Measurements from ENCODE around the gene FCN1.

FCN1 gene

DNA sequence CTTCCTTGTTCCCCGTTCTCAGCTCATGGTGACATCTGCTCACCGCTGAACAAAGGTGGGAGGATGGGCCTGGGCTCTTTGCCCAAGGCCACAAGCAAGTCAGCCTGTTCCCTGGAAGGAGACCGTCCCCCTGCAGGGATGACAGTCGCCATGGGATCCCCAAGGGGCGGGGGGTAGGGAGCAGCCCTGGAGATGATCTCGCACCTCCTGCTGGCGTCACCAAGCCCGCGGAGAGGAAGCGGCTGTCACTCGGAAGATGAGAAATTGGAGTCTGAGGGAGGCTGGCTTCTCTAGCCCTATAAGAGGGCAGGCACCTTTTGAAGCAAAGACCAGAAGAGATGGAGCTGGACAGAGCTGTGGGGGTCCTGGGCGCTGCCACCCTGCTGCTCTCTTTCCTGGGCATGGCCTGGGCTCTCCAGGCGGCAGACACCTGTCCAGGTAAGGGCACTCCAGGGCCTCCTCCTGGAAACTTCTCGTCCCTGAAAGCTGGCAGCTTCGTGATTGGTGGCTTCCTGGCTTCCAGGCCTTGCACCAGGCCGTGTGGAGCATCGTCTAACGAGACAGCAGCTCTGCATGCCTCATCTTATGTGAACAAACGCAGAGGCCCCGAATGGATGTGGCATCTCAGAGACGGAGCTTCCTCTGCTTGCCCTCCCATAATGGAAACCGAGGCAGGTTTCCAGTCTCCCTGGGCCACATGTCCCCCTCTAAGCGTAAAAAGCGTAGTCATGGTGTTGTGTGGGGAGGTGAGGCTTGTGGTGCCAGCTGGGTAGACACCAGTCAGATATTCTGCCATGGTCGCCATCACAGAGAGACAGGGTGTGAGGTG, 37.0 kb downstream of the FCN1 start, which contains the start of gene FCN2:
Gene FCN2 (plus strand): TSS at position 327 of the 829 bp plus-strand sequence. CDS start 12 bp downstream, at position 339.
- Histone ChIP-seq H3K9me3 (ENCODE audit: control insufficient read depth, low read length) (no peaks in the 10 kb centered on the region), H3K79me2 (no peaks in the 10 kb centered on the region), H2AFZ (no peak within 1 kb of the TSS), H3K9ac (no peak within 1 kb of the TSS), H3K27me3 (ENCODE audit: control insufficient read depth, insufficient read depth, low read length) (no peaks in the 10 kb centered on the region), H3K27ac (no peak within 1 kb of the TSS), H3K4me2 (ENCODE audit: low read length) (no peak within 1 kb of the TSS), H3K36me3 (ENCODE audit: control insufficient read depth, insufficient read depth, low read length) (no peaks in the 10 kb centered on the region), H3K4me3 (ENCODE audit: low read depth, low read length) (no peak within 1 kb of the TSS), H3K4me1 (no peaks in the 10 kb centered on the region)
- TF ChIP-seq, protein P1, sequence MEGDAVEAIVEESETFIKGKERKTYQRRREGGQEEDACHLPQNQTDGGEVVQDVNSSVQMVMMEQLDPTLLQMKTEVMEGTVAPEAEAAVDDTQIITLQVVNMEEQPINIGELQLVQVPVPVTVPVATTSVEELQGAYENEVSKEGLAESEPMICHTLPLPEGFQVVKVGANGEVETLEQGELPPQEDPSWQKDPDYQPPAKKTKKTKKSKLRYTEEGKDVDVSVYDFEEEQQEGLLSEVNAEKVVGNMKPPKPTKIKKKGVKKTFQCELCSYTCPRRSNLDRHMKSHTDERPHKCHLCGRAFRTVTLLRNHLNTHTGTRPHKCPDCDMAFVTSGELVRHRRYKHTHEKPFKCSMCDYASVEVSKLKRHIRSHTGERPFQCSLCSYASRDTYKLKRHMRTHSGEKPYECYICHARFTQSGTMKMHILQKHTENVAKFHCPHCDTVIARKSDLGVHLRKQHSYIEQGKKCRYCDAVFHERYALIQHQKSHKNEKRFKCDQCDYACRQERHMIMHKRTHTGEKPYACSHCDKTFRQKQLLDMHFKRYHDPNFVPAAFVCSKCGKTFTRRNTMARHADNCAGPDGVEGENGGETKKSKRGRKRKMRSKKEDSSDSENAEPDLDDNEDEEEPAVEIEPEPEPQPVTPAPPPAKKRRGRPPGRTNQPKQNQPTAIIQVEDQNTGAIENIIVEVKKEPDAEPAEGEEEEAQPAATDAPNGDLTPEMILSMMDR (IDR thresholded peaks at IDR 0.05) = no peak

DNA sequence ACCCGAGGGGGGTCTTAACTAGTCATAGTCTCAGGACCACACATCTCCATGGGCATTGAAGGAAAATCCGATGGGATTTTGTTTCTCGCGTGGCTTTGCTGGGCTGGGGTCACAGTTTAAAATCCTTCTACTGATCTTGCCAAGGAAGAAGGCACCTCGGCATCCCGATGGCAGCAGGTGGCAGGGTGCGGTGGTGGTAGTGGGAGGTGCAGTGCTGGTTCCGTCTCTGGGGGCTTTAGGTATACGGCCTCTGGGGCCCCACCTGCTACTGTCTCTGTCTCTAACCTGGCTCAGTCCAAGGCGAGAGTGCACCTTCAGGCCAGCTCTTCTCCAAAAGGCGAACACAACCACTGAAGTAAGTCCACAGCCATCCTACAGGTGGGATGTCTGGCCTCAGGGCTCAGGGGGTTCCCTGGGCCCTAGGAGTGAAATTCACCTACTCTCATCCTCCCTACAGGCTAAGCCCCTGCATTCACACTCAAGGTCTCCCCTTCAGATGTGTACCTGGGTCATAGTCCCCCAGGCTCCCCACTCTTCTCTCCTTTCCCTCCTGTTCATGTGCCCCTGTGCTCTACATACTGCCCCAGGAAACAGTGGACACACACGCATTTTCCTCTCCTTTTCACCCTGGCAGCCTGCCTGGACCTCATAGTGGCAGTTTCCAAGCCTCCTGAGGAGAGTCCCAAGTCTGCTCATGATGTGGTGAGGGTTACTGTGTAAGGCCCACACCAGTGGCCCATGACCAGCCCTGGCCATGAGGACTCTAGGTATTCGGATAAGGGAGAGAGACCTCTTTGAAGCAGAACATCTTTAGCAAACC, 37.8 kb downstream of the FCN1 start:
- H3K4me2 ChIP-seq (ENCODE audit: low read length) = no peak overlapping the region
- H3K79me2 ChIP-seq = no peaks in the 10 kb centered on the region
- no peak overlapping the region for H3K4me3 ChIP-seq (ENCODE audit: low read depth, low read length)
- H3K27me3 ChIP-seq (ENCODE audit: control insufficient read depth, insufficient read depth, low read length) = no peaks in the 10 kb centered on the region
- H3K4me1 ChIP-seq = no peaks in the 10 kb centered on the region
- no peak overlapping the region for H3K27ac ChIP-seq
- TF ChIP-seq, protein P1 (IDR thresholded peaks at IDR 0.05) = no peak
- no peaks in the 10 kb centered on the region for H3K36me3 ChIP-seq (ENCODE audit: control insufficient read depth, insufficient read depth, low read length)
- no peak overlapping the region for H3K9ac ChIP-seq
- no peak overlapping the region for H2AFZ ChIP-seq
- no peaks in the 10 kb centered on the region for H3K9me3 ChIP-seq (ENCODE audit: control insufficient read depth, low read length)

- no peaks in the 10 kb centered on the region for H3K9me3 ChIP-seq (ENCODE audit: control insufficient read depth, low read length)
- no peak overlapping the region for H3K4me2 ChIP-seq (ENCODE audit: low read length)
- no peak overlapping the region for H2AFZ ChIP-seq
- no peaks in the 10 kb centered on the region for H3K36me3 ChIP-seq (ENCODE audit: control insufficient read depth, insufficient read depth, low read length)
- no peak overlapping the region for H3K27ac ChIP-seq
- H3K4me1 ChIP-seq = no peaks in the 10 kb centered on the region
- H3K4me3 ChIP-seq (ENCODE audit: low read depth, low read length) = no peak overlapping the region
- no peaks in the 10 kb centered on the region for H3K27me3 ChIP-seq (ENCODE audit: control insufficient read depth, insufficient read depth, low read length)
- H3K79me2 ChIP-seq = no peaks in the 10 kb centered on the region
- H3K9ac ChIP-seq = no peak overlapping the region
- TF ChIP-seq, protein P1 (IDR thresholded peaks at IDR 0.05) = no peak
These were observed 40.2 kb downstream of the FCN1 start for GRCh38 chr9:134877541-134877940.

- TF ChIP-seq, protein P1 (IDR thresholded peaks at IDR 0.05) = no peak
- Histone ChIP-seq H3K36me3 (ENCODE audit: control insufficient read depth, insufficient read depth, low read length) (no peaks in the 10 kb centered on the region), H3K27me3 (ENCODE audit: control insufficient read depth, insufficient read depth, low read length) (no peaks in the 10 kb centered on the region), H3K9ac (no peak overlapping the region), H3K79me2 (no peaks in the 10 kb centered on the region), H3K27ac (no peak overlapping the region), H3K4me3 (ENCODE audit: low read depth, low read length) (no peak overlapping the region), H3K4me1 (no peaks in the 10 kb centered on the region), H2AFZ (no peak overlapping the region), H3K9me3 (ENCODE audit: control insufficient read depth, low read length) (no peaks in the 10 kb centered on the region), H3K4me2 (ENCODE audit: low read length) (no peak overlapping the region)
These were observed 42.3 kb downstream of the FCN1 start for GRCh38 chr9:134875371-134875770.
